Natural killer cell treated with Interleukin-12 subunit alpha and Interleukin-12 subunit beta and Interleukin-15 and Interleukin-18, amount 100 ng/mL, for 72 hours (primary cell): Measurements from ENCODE around the gene SLFN12L. TPM values are rescaled to one million over a fixed set of nuclear protein-coding genes. Genes with fewer than 3 reads are reported as not detected.

ENCODE experiments used
- ATAC-seq, 2 donors: fragments of 150-1000 bp; cut with Tn5 transposase in 1 of 2; sonication (Bioruptor Pico), chemical (Tn5 transposase) in 1 of 2; 2 replicates each; pipeline ENCODE4 v1.10.0; 2021
- DNase-seq: peaks from one replicate; pipeline ENCODE4 v3.0.0; 2022; ENCODE audit warnings: low spot score
- H3K27ac Mint-ChIP-seq, 2 donors: 1 replicate in 1 of 2; 2 replicates in 1 of 2; pipeline ENCODE4 v1.8.0; 2022; ENCODE audit warnings: mixed read lengths in 2 of 2, mild to moderate bottlenecking in 1 of 2, moderate library complexity in 1 of 2
- H3K27me3 Mint-ChIP-seq, 2 donors: 1 replicate in 1 of 2; 2 replicates in 1 of 2; pipeline ENCODE4 v1.8.0; 2022; ENCODE audit warnings: mixed read lengths in 2 of 2
- H3K36me3 Mint-ChIP-seq: one replicate; pipeline ENCODE4 v1.8.0; 2022; ENCODE audit warnings: mixed read lengths
- H3K4me1 Mint-ChIP-seq, 2 donors: 1 replicate in 1 of 2; 2 replicates in 1 of 2; pipeline ENCODE4 v1.8.0; 2022; ENCODE audit warnings: low read depth in 2 of 2, mixed read lengths in 2 of 2, mild to moderate bottlenecking in 1 of 2
- H3K4me3 Mint-ChIP-seq: one replicate; pipeline ENCODE4 v1.8.0; 2022; ENCODE audit warnings: mixed read lengths
- H3K9me3 Mint-ChIP-seq: 2 replicates; pipeline ENCODE4 v1.8.0; 2022; ENCODE audit warnings: mixed read lengths
- total RNA-seq, 2 donors: library from RNA; stranded (reverse); gene quantifications; one replicate each; pipeline ENCODE4 v1.2.3, GENCODE V29; 2022

SLFN12L gene
- total RNA-seq, 2 donors from 2014 or later, result 40.2 to 83.7 TPM

GRCh38 chr17:35428229-35428628 is 109.2 kb downstream of the SLFN12L start:
- Mint-ChIP-seq H3K4me1 (peaks cover 72 to 75% of the 10 kb centered on the region in 2 donors), H3K27me3 (no peaks in the 10 kb centered on the region), H3K9me3 (no peaks in the 10 kb centered on the region), H3K27ac (peak overlapping the region; percentile 75 to 92), H3K36me3 (peaks cover 26% of the 10 kb centered on the region), H3K4me3 (peak overlapping the region; percentile 94)
- ATAC-seq (peak; percentile 53 to 60), DNase-seq (no peak)

GRCh38 chr17:35423761-35424160 is 113.7 kb downstream of the SLFN12L start:
- no peaks in the 10 kb centered on the region for H3K9me3 Mint-ChIP-seq
- H3K36me3 Mint-ChIP-seq, result peaks cover 37% of the 10 kb centered on the region
- no peak overlapping the region for H3K27ac Mint-ChIP-seq
- ATAC-seq, result no peak
- peaks cover 50 to 51% of the 10 kb centered on the region in 2 donors for H3K4me1 Mint-ChIP-seq
- H3K4me3 Mint-ChIP-seq, result no peak overlapping the region
- DNase-seq, result no peak
- no peaks in the 10 kb centered on the region for H3K27me3 Mint-ChIP-seq

Other genes with a start within 250 kb of the SLFN12L start
- 100 to 1,000 TPM; 139 to 149 TPM for gene SLFN11, start 164.1 kb downstream of the SLFN12L start, total RNA-seq
- 10 to 100 TPM; 59.4 to 60.4 TPM for gene SLFN12, start 105.2 kb downstream of the SLFN12L start, total RNA-seq
- 100 to 1,000 TPM; 213 to 343 TPM for gene SLFN13, start 88.9 kb downstream of the SLFN12L start, total RNA-seq
- gene SLFN14, start 23.1 kb upstream of the SLFN12L start, total RNA-seq, result not detected
- 1 to 10 TPM; 3.5 to 4.5 TPM for gene PEX12, start 40.9 kb upstream of the SLFN12L start, total RNA-seq
- 100 to 1,000 TPM; 158 to 171 TPM for gene AP2B1, start 49.6 kb upstream of the SLFN12L start, total RNA-seq
- under 1 TPM in 1 of 2 donors, not detected in 1; 0.14 TPM for gene RASL10B, start 194.0 kb upstream of the SLFN12L start, total RNA-seq
- gene GAS2L2, start 215.6 kb upstream of the SLFN12L start, total RNA-seq, result not detected
- not detected for gene C17orf50, start 223.2 kb upstream of the SLFN12L start, total RNA-seq